Breast epithelium (tissue), 3 donors: ENCODE data around the gene GNRH2.

Source experiments
- POLR2AphosphoS5 ChIP-seq, 3 donors: sonication (generic); formaldehyde crosslinking; IDR thresholded peaks; one replicate each; pipeline ENCODE4 v1.6.1; 2017; ENCODE audit warnings: antibody characterized with exemption in 3 of 3
- TF ChIP-seq, protein P1 (sequence below), 3 donors: fragments of 450-650 bp; IDR thresholded peaks; one replicate each; pipeline ENCODE4 v1.5.1; 2016 to 2017; ENCODE audit warnings: antibody characterized with exemption in 3 of 3, mild to moderate bottlenecking in 3 of 3, moderate library complexity in 3 of 3

DNA sequence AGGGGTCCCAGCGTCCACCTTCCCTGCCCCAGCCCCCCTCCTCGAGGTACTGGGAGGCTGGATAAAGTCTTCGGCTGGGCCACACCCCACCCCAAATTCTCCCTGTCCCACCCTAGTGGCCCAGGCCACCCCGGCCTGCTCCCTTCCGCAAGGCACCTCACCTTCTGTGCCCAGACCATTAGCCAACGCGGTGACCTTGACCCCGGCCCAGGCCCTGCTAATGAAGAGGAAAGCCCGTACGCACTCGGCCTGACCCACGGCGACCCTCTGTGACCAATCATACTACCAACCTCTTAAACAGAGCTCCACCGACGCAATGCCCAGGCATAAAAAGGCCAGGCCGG is 27.8 kb downstream of the GNRH2 start:
- no peak for TF ChIP-seq POLR2AphosphoS5 (IDR thresholded peaks at IDR 0.05)
- TF ChIP-seq, protein P1, sequence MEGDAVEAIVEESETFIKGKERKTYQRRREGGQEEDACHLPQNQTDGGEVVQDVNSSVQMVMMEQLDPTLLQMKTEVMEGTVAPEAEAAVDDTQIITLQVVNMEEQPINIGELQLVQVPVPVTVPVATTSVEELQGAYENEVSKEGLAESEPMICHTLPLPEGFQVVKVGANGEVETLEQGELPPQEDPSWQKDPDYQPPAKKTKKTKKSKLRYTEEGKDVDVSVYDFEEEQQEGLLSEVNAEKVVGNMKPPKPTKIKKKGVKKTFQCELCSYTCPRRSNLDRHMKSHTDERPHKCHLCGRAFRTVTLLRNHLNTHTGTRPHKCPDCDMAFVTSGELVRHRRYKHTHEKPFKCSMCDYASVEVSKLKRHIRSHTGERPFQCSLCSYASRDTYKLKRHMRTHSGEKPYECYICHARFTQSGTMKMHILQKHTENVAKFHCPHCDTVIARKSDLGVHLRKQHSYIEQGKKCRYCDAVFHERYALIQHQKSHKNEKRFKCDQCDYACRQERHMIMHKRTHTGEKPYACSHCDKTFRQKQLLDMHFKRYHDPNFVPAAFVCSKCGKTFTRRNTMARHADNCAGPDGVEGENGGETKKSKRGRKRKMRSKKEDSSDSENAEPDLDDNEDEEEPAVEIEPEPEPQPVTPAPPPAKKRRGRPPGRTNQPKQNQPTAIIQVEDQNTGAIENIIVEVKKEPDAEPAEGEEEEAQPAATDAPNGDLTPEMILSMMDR (IDR thresholded peaks at IDR 0.05): no peak
